A549 treated with ZK216348 at 1 μM for 4 hours (cell line): ENCODE data around the gene SDC3. TPM values are rescaled to one million over a fixed set of nuclear protein-coding genes. Genes with fewer than 3 reads are reported as not detected.

ENCODE experiments used
- total RNA-seq: library from RNA; stranded (reverse); fragments of 200-300 nt; extraction: Qiagen RNA extraction; gene quantifications from 5 replicates; pipeline ENCODE4 v1.2.3, GENCODE V29; 2022; ENCODE audit warnings: low read depth

SDC3 gene
- 6.8 to 14.0 TPM (median 10.4 TPM) in 5 replicates for total RNA-seq

GRCh38 chr1:30908696-30909364 lies at the start of gene SDC3:
Gene SDC3 (minus strand): TSS chr1:30908758. CDS start chr1:30908586, 172 bp downstream.

Other genes starting within 250 kb of the SDC3 start
- 0.06 TPM in 1 of 5 replicates, not detected in the others for gene MATN1, start 185.2 kb downstream of the SDC3 start, total RNA-seq
- gene LAPTM5, start 151.0 kb downstream of the SDC3 start, total RNA-seq = 0.16 to 0.28 TPM (median 0.22 TPM) in 4 of 5 replicates, not detected in the other
- 21.5 to 35.6 TPM (median 28.4 TPM) in 5 replicates for gene PUM1, start 157.0 kb upstream of the SDC3 start, total RNA-seq